Suppressor macrophage treated with lipopolysaccharide for 1 hour (primary cell): ENCODE results near the gene NTSR1.

Experiments
- DNase-seq, 3 donors: peaks; one replicate each; pipeline ENCODE4 v3.0.0-alpha.2; 2020 to 2022

Gene NTSR1

DNA sequence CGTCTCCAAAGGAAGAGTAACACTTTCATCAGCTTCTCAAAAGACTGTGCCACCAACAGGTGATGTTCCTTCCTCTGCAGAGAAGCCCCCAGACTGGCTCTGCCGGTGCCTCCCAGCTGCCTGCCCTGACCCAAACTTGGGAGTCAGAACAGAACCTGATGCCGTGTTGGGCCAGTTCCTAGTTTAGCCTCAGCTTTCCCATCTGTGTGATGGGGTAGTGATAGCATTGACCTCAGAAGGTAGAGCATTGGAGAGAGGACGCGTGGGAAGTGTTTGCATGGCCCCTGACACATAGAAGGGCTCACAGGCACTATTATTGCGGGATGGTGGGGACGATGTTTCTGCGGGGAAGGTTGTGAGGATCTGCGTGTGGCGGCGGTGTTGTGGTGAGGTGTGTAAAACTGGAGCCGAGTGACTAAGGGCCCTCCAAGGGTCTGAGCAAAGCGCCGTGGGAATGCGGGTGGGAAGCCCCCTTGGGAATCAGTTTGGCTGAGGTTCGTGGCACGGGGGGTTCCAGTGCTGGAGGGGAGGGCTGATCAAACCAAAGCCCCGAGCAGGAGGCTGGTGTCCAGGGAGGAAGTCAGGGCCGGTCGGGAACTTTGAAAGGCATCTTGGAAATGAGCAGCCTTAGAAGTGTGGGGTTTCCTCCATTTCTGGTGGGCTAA lies 1.7 kb downstream of the NTSR1 start:
- no peak for DNase-seq

GRCh38 chr20:62710886-62711702 lies 2.5 kb downstream of the NTSR1 start:
- DNase-seq = peak; percentile 74 to 80 (median 76)

GRCh38 chr20:62711703-62712101 lies 3.1 kb downstream of the NTSR1 start:
- DNase-seq = no peak

- no peak for DNase-seq
These were observed 4.0 kb downstream of the NTSR1 start for GRCh38 chr20:62712606-62713005.

GRCh38 chr20:62714006-62714405 lies 5.4 kb downstream of the NTSR1 start:
- DNase-seq = no peak

GRCh38 chr20:62714799-62715198 lies 6.2 kb downstream of the NTSR1 start:
- DNase-seq = no peak

GRCh38 chr20:62715201-62715600 lies 6.6 kb downstream of the NTSR1 start:
- no peak for DNase-seq

GRCh38 chr20:62716198-62716940 lies 7.7 kb downstream of the NTSR1 start:
- no peak for DNase-seq

DNA sequence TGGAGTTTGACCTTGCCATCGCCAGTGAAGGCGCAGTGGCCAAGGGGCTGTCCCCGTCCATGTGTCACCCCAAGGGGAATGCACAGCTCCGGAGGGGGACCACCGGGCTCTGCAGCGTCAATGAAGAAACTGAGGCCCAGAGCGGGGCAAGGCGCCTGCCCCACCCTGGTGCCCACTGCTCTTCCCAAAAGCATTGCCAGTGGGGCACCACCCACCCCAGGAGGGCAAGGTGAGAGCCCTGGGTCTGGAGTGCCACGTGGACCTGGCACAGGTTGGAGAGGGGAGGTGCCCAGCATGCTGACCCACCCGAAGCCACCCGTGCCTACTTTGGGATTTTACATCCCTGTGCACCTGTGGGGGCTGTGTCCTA lies 8.3 kb downstream of the NTSR1 start:
- DNase-seq = no peak

DNA sequence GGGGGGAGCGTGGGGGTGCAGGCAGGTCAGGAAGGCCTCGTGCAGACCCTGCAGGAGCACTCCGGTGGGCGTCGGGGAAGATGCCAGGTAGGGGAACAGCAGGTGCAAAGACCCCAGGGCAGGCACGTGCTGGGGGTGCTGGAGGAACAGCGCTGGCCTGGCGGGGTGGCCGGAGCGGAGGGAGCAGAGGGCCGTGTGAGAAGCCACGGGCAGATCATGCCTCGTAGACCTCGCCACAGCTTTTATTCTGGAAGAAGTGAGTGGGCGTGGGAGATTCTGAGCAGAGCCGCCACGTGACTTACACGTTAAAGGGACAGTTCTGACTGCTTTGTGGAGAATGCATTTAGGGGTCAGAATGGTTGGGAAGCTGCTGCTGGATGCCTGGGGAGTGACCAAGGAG lies 9.3 kb downstream of the NTSR1 start:
- no peak for DNase-seq

- no peak for DNase-seq
These were observed 9.9 kb downstream of the NTSR1 start for GRCh38 chr20:62718546-62718945.

- no peak for DNase-seq
These were observed 10.8 kb downstream of the NTSR1 start for GRCh38 chr20:62719250-62719935.

GRCh38 chr20:62721511-62722370 lies 13.1 kb downstream of the NTSR1 start:
- DNase-seq = no peak

DNA sequence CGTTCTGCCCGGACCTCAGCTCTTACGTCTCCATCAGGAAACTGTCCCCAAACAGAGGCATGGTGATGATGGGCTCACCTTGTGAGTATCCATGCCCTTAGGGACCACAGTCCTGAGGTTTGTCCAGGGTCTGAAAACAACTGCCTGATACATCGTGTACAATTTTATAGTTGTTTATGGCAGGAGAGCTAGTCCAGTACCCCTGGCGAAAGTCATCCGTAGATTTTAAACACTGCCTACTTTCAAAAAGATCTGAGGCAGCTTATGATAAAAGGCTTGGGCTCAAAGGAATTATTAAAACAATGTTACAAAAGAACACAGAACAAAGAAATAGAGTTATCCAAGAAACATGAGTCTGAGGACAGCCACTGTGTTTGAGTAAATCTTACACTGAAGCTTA lies 14.0 kb downstream of the NTSR1 start:
- no peak for DNase-seq

- no peak for DNase-seq
These were observed 14.7 kb downstream of the NTSR1 start for GRCh38 chr20:62723351-62723750.

GRCh38 chr20:62723768-62724450 lies 15.3 kb downstream of the NTSR1 start:
- DNase-seq = no peak

DNA sequence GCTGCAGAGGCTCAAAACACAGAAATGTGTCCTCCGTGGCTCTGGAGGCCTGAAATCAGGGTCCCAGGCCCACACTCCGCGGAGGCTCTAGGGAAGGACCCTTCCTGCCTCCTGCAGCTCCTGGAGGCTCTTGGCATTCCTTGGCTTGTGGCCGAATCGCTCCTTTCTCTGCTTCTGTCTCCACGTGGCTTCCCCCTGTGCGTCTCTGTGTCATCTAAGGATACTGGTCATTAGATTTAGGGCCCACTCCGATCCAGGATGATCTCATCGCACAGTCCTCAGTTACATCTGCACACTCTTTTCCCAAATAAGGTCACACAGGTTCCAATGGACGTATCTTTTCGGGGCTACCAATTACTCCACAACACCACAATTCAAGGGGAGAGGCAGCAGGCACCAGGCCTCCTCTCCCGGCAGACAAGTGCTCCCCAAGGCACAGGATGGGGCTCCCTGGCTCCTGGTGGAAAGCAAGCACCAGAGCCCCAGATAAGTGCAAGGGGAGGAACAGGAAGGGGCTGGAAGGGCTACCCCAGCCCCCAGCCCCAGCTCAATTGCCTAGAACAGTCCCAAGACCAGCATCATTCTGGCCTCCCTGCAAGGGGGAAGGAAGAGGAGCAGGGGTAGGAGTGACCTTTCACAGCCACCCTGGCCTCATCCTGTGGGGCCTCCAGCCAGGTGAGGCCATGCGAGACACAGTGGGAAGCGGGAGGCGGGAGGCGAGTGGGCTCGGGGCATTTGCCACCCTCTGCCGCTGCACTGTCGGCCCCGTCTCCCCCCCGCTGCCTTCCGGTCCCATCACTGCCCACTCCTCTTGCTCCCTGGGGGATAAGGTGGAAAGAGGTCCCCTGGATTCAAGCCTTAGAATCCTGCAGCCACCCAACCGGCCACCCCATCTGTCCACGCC lies 16.3 kb downstream of the NTSR1 start:
- no peak for DNase-seq

DNA sequence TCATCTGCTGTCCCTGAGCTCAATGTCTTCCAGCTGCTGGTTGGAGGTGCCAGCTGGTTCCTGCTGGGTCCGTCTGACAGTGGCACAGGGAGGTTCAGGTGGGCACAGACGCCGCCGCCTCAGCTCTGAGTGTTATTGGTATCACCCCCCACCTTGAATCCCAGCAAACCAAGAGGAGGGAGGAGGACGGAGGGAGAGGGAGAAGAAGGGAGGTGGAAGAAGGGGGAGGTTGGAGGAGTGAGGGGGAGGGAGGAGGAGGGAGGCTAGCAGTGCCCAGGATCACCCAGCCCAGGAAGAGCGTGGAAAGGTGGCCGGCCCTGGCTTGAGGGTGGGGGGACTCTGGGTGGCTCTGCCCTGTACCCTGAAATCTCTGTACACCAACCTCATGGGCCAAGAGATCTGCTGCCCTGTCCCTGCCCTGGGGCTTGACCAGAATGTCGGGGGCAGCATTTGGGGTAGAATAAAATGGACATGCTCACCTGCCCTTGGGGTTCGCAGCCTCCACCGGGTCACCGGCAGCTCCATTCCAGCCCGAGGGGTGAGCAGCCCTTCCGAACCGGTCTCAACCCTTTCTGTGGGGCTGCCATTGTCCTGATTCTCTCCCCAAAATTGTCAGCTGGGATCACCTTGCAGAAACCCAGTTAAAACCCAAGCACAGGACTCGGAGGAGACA lies 17.1 kb downstream of the NTSR1 start:
- DNase-seq = no peak

- no peak for DNase-seq
These were observed 17.6 kb downstream of the NTSR1 start for GRCh38 chr20:62726276-62726675.
